ENCODE results near the gene CGB3. TPM values are rescaled to one million over a fixed set of nuclear protein-coding genes. Genes with fewer than 3 reads are reported as not detected.
A peak's percentile ranks its signal among the peaks of the same experiment; 100 is the strongest.

CGB3 gene
- total RNA-seq, 1 experiment from 2014 or later: not detected

- no peaks in the 10 kb centered on the region; the same call in 1 of the 2 replicates for H3K36me3 ChIP-seq (ENCODE audit: control insufficient read depth, insufficient read depth, low read length)
- intact Hi-C loops (cut with micrococcal nuclease; ENCODE audit: unreplicated experiment): loop anchor here (2.0 to 10.0 kb wide), 2 partner anchors 19 to 225 kb away; no protein-coding TSS in a partner anchor
- H3K4me1 ChIP-seq: no peaks in the 10 kb centered on the region
- DNase-seq: peak; percentile 59 to 76
- no peaks in the 10 kb centered on the region for H3K9me3 ChIP-seq
- ChIA-PET POLR2A (interaction anchor here (0.5 to 0.9 kb wide), 3 partner anchors 8 to 40 kb away, joined by 3 read pairs; no protein-coding TSS in a partner anchor), CTCF (interaction anchor here (0.5 to 1.5 kb wide), 16 partner anchors 10 to 411 kb away, joined by 3 to 16 read pairs (median 5); partner anchors contain the start of gene CGB7)
- no TSS peak for BruUV-seq (replicated peaks)
- peak; percentile 70 to 75 for TF ChIP-seq CTCF (IDR thresholded peaks at IDR 0.05; ENCODE audit: insufficient read depth in 1 of 2, low read depth in 1 of 2, low read length in 1 of 2, severe bottlenecking in 1 of 2, unreplicated experiment in 1 of 2)
- H3K27me3 ChIP-seq (replicated peaks; ENCODE audit: control insufficient read depth, insufficient read depth, low read length): no peaks in the 10 kb centered on the region
- no peaks in the 10 kb centered on the region for H3K27me3 Mint-ChIP-seq (ENCODE audit: insufficient read depth, unreplicated experiment)
- no peak overlapping the region for H3K27ac Mint-ChIP-seq (ENCODE audit: unreplicated experiment)
- H3K4me3 ChIP-seq (ENCODE audit: low read depth, low read length): no peak overlapping the region
- no peak overlapping the region for H3K4me3 Mint-ChIP-seq (ENCODE audit: unreplicated experiment)
- no peaks in the 10 kb centered on the region for H3K9me3 Mint-ChIP-seq (ENCODE audit: unreplicated experiment)
- H3K36me3 Mint-ChIP-seq (ENCODE audit: insufficient read depth, unreplicated experiment): peaks cover 60% of the 10 kb centered on the region
- H3K4me1 Mint-ChIP-seq (ENCODE audit: low read depth, unreplicated experiment): peaks cover 8% of the 10 kb centered on the region
Observed at GRCh38 chr19:48999481-49000325, 24.4 kb downstream of the CGB3 start.

GRCh38 chr19:48997972-48998371 is 26.2 kb downstream of the CGB3 start:
- no peak overlapping the region for H3K4me3 ChIP-seq (ENCODE audit: low read depth, low read length)
- CTCF ChIA-PET: interaction anchor here (0.5 to 1.8 kb wide), 6 partner anchors 20 to 548 kb away, joined by 3 to 5 read pairs (median 4); partner anchors contain the start of gene NTF4
- H3K9me3 ChIP-seq: no peaks in the 10 kb centered on the region
- intact Hi-C loops (cut with micrococcal nuclease; ENCODE audit: unreplicated experiment): loop anchor here (2.0 to 10.0 kb wide), 2 partner anchors 21 to 227 kb away; no protein-coding TSS in a partner anchor
- peaks cover 57% of the 10 kb centered on the region for H3K36me3 Mint-ChIP-seq (ENCODE audit: insufficient read depth, unreplicated experiment)
- no peaks in the 10 kb centered on the region; the same call in 1 of the 2 replicates for H3K36me3 ChIP-seq (ENCODE audit: control insufficient read depth, insufficient read depth, low read length)
- H3K4me1 ChIP-seq: no peaks in the 10 kb centered on the region
- H3K27me3 Mint-ChIP-seq (ENCODE audit: insufficient read depth, unreplicated experiment): no peaks in the 10 kb centered on the region
- POLR2A ChIA-PET: no interaction called here
- H3K27me3 ChIP-seq (replicated peaks; ENCODE audit: control insufficient read depth, insufficient read depth, low read length): no peaks in the 10 kb centered on the region
- H3K4me1 Mint-ChIP-seq (ENCODE audit: low read depth, unreplicated experiment): peaks cover 9% of the 10 kb centered on the region
- DNase-seq: peak; percentile 79
- H3K27ac Mint-ChIP-seq (ENCODE audit: unreplicated experiment): no peak overlapping the region
- peak; percentile 48 to 52 for TF ChIP-seq CTCF (IDR thresholded peaks at IDR 0.05; ENCODE audit: insufficient read depth in 1 of 2, low read depth in 1 of 2, low read length in 1 of 2, severe bottlenecking in 1 of 2, unreplicated experiment in 1 of 2)
- no peak overlapping the region for H3K4me3 Mint-ChIP-seq (ENCODE audit: unreplicated experiment)
- no TSS peak for BruUV-seq (replicated peaks)
- no peaks in the 10 kb centered on the region for H3K9me3 Mint-ChIP-seq (ENCODE audit: unreplicated experiment)

GRCh38 chr19:48994035-48994386 is 30.1 kb downstream of the CGB3 start:
- Histone ChIP-seq H3K4me1 (peaks cover 13% of the 10 kb centered on the region; the same call in 1 of the 2 replicates), H3K27me3 (replicated peaks; ENCODE audit: control insufficient read depth, insufficient read depth, low read length) (no peaks in the 10 kb centered on the region), H3K4me3 (ENCODE audit: low read depth, low read length) (peak overlapping the region; percentile 74), H3K36me3 (ENCODE audit: control insufficient read depth, insufficient read depth, low read length) (no peaks in the 10 kb centered on the region; the same call in 1 of the 2 replicates), H3K9me3 (no peaks in the 10 kb centered on the region)
- DNase-seq: no peak
- ChIA-PET POLR2A (interaction anchor here (0.6 to 2.5 kb wide), 14 partner anchors 10 to 458 kb away, joined by 3 to 16 read pairs (median 8); partner anchors contain the start of genes FTL, NTF4, PIH1D1 and PPP1R15A), CTCF (interaction anchor here (0.8 to 2.9 kb wide), 31 partner anchors 11 to 482 kb away, joined by 3 to 51 read pairs (median 7); partner anchors contain the start of genes ALDH16A1, BAX, CGB7 and DHDH)
- Mint-ChIP-seq H3K4me1 (ENCODE audit: low read depth, unreplicated experiment) (peaks cover 20% of the 10 kb centered on the region), H3K27me3 (ENCODE audit: insufficient read depth, unreplicated experiment) (no peaks in the 10 kb centered on the region), H3K36me3 (ENCODE audit: insufficient read depth, unreplicated experiment) (peaks cover 61% of the 10 kb centered on the region), H3K4me3 (ENCODE audit: unreplicated experiment) (peak overlapping the region; percentile 99), H3K27ac (ENCODE audit: unreplicated experiment) (peak overlapping the region; percentile 97), H3K9me3 (ENCODE audit: unreplicated experiment) (no peaks in the 10 kb centered on the region)
- no peak for TF ChIP-seq CTCF (IDR thresholded peaks at IDR 0.05; ENCODE audit: insufficient read depth in 1 of 2, low read depth in 1 of 2, low read length in 1 of 2, severe bottlenecking in 1 of 2, unreplicated experiment in 1 of 2)
- TSS peak; percentile 64 for BruUV-seq (replicated peaks)
- intact Hi-C loops (cut with micrococcal nuclease; ENCODE audit: unreplicated experiment): loop anchor here (5.0 to 10.0 kb wide), 2 partner anchors 78 to 231 kb away; partner anchors contain the start of gene KCNA7

Data from Caco-2 (cell line).